Activated CD8-positive, alpha-beta memory T cell treated with anti-CD3 and anti-CD28 coated beads for 48 hours (primary cell): ENCODE measurements around the gene CYP4F22.
"Not testable (repeated sequence)": the region's sequence is repeated elsewhere in the genome, so short reads cannot be mapped to it uniquely, and the experiment has no call there.

Experiments used
- DNase-seq, 3 experiments: peaks; one replicate each; pipeline ENCODE4 v3.0.0-alpha.2; 2020; ENCODE audit warnings: low read depth in 2 of 3, low spot score in 2 of 3

The CYP4F22 gene

DNA sequence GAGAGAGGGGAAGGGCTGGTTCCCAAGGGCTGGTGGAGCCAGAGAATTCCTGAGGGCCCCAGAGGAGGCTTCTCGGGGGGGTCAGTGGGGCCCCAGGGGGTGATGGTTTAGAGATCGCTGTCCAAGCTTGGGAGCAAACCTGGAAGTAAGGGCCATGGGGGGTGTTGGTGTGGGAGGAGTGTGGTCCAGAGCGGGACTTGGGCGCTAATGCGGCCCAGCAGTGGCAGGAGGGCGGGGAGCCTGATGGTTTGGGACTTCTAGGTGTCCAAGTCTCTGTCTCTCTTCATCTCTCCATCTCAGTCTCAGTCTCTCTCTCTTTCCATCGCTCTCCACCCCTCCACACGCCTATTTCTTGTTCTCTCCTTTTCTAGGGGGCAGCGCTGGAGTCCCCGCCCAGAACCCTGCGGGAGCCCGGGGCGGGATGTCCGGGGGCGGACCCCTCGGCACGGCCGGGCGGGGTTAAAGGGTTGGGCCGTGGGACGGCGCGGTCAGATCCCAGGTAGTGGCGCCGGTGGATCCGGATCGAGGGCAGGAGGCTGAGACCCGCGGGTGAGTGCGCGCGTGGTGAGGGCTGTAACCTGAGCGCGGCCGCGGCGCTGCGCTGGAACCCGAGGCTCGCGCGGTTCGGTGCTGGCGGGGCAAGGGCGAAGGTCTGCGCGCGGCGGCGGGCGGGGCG, at the start of gene CYP4F22:
TSS of gene CYP4F22 (plus strand) at position 491 of the 676 bp plus-strand sequence. CDS start 16,812 bp downstream, outside the sequence.
- DNase-seq, result no peak

DNA sequence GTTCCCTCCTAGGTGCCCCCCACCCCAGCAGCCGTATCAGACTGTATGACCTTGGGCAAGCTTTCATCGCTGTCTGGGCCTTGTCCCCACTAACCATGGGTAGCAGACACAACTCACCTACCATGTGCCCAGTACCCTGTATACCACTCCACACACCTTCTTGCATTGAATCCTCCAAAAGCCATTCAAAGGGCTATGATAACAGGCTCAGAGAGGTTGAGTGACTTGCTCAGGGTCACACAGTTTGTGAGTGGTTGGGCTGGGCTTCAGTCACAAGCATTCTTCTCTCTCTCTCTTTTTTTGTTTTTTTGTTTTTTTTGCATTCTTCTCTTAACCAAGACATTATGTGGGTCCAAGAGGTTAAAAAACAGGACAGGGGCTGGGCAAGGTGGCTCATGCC, 46.6 kb upstream of the CYP4F22 start:
- DNase-seq, result no peak

DNA sequence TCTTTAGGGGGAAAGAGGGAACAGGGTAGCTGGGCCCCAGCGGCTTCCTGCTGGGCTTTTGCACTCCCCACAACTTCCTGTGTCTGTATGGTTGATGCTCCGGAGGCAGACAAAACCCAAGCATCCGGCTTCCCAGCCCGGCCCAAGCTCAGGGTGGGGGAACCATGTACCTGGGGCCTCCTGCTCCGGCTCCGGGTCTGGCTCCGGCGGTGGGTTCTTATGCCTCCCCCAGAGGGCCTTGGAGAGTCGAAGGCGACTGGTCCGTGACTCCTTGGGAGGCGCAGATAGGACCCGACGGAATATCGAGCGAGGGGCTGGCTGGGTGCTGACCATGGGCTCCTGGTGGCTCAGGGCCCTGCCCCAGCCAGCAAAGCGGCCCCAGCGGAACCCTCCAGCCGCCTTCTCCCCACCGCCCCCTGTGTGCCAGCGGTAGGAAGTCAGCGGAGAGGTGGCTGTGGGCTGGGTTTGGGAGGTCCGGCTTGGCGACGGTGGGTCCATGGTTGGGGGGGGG, 44.4 kb upstream of the CYP4F22 start:
- peak; percentile 48 to 64 (median 55) for DNase-seq

DNA sequence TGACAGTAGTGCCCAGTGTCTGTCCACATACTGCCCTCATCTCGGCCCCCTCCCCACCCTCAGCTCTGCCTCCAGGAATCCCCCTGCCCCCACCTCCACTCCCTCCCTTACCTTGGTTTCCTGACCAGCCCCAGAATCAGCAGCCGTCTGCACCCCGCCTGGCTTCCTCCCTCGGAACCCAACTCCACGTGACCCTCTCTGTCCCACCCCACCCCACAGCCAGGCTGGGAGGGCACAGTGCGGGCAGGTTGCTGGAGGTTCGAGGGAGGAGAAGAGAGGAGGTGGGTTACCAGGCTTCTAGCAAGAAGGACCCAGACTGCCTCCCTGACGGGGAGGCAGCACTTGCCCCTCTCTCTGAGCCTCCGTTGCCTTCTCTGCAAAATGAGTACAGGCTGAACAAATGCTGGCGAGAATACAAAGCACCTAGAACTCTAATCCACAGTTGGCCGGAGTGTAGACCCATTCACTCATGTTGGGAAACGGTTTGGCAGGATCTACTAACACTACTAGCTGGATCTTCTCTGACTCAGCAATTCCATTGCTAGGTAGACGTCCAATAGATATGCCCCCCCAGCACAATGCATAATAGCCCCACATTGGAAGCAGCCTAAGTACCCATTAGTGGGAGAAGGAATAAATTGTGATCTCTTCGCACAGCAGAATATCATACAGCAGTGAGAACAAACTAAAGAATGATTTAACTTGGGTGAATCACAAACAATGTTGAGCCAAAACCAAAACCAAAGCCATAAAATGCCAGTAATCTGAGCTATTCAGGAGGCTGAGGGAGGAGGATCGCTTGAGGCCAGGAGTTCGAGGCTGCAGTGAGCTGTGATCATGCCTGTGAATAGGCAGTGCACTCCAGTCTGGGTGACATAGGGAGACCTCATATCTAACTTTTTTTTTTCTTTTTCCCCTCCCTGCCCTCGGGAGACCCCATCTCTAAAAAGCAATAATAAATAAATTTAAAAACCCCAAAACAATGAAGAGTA, 43.6 kb upstream of the CYP4F22 start, which contains the start of gene RASAL3:
TSS of gene RASAL3 (minus strand) at position 151 of the 992 bp plus-strand sequence. CDS start 186 bp downstream, outside the sequence.
- DNase-seq, result peak in 2 of 3 experiments; percentile 45 to 57

DNA sequence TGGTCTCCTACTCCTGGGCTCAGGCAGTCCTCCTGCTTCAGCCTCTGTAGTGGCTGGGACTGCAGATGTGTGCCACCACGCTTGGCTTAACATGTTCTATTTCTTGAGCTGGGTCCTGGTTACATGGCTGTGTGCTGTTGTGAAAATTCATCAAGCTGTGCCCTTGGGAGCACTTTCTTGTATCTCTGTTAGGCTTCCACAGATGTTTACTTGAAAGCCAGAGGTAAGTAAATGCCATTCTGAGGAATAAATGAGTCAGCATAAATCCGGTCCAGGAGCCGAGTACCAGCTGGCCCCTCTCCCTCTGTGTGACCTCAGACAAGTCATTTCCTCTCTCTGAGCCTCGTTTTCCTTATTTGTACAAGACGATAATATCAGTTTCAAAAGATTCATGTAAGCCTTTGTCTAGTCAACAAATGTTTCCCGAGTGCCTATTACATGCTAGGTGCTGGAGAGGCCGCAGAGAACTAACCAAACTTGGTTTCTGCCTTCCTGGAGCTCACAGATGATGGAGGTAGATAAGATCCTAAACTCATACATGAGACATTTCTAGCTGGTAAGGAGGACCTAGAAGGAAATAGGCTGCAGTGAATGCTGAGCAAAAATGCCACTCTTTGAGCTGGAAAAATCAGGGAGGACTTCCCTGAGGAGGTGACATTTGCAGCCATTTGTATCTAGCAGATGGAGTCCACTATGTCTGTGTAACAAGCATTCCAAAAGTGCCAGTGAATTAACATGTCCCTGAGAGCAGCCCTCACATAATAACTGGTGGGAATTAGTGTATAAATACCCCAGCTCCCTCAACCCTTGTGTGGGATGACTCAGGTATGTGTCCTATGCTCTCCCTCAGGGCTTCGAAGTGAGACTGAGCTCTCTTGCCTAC, 41.2 kb upstream of the CYP4F22 start:
- peak in 1 of 3 experiments; percentile 31 for DNase-seq

DNA sequence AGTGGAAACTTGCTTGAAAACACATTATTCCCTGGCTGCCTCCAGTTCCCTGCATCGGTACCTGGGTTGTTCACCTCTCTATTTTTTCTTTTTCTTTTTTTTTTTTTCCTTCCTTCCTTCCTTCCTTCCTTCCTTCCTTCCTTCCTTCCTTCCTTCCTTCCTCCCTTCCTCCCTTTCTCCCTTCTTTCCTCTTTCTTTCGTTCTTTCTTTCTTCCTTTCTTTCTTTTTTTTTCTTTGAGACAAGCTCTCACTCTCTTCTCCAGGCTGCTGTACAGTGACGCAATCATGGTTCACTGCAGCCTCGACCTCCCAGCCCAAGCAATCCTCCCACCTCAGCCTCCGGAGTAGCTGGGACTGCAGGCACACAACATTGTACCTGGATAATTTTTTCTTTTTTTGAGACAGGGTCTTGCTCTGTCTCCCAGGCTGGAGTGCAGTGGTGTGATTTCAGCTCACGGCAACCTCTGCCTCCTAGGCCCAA, 40.6 kb upstream of the CYP4F22 start:
- no peak for DNase-seq

DNA sequence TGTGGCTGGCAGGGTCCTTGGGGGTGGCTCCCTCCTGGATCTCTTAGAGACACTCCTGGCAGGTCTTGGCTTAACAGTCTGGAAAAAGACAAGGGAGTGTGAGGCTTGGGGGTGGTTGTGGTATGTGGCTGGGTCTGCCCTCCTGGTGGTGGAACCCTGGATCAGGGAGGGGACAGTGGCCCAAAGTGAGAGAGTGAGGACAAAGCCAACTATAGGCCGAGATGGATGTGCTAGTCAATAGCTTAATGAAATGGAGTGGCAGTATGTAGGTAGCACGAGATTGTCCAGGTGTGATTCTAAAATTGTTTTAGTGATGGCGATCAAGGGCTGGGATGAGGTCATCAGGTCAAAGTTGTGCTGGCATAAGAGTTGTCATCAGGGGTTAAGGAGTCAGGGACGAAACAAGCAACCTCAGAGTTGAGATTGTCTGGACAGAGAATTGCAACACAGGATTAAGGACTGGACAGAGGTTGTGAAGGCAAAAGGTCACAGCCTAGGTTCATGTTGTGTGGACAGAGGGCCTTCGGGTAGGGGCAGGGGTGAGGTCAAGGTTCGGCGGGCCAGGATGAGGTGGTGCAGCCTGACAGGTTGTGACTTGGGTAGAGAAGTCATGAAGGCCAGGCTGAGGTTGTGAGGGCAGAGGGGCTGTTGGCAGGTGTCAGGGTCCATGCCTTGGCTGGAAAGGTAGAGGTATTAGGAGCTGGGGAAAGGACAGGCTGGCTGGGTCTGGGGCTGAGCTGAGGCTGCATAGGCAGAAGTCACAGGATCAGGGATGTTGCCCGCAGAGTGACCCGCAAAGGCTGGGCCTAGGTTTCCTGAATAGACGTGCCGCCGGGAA, 39.4 kb upstream of the CYP4F22 start:
- DNase-seq, result no peak

DNA sequence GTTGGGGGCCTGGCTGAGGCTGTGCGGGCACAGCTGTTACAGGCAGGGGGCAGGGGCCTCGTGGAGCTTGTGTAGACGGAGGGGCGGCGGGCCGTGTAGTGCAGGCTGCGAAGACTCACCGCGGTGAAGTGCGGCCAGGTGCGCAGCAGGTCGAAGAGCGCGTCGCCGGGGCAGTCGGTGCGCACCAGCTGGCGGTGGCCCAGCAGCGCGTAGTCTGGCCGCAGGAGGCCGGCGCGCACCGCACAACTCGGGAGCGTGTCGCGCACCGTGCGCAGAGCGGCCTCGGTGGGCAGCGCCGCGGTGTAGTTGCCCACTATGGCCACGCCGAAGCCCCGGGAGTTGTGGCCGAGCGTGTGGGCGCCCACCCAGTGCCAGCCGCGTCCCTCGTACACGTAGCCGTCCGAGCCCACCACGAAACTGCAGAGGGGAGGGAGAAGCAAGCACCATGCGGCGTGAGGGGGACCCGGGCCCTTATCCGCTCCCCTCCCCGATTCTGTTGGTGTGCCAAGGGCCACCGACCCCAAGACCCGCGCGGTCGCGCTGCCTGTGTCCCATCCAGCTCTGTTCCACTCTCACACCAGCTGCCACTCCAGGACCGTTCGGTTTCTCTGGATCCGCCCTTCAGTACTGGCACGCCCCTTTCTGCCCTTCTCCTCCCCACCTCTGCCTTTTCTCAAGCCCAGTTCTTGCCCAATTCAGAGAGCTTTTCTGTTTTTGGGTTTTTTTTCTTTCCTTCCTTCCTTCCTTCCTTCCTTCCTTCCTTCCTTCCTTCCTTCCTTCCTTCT, 38.6 kb upstream of the CYP4F22 start:
- DNase-seq, result no peak

DNA sequence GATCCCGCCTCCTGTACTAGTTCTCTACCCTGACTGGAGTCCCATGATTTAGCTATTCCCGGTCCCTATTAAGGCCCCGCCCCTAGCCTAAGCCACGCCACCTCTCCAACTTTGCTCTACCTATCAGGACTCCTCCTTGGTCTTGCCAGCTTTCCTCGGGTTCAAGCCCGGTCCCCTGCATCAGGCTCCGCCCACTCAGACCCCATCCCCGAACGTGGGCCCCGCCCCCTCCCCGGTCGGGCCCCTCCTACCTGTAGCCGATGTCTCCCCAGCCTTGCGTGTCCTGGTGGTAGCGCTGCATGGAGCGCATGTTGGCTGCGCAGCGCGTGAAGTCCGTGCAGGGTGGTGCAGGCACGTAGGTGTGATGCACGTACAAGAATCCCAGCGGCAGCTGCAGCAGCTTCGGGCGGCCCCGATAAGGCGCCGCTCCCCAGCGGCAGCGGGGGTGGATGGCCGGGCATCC, 36.7 kb upstream of the CYP4F22 start:
- DNase-seq, result no peak

DNA sequence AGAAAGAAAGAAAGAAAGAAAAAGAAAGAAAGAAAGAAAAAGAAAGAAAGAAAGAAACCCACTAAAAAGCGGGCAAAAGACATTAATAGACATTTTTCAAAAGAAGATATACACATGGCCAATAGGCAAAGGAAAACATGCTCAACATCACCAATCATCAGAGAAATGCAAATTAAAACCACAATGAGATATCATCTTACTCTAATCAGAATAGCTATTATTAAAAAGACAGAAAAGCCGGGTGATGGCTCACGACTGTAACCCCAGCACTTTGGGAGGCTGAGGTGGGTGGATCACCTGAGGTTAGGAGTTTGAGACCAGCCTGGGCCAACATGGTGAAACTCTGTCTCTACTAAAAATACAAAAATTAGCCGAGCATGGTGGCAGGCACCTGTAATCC, 34.5 kb upstream of the CYP4F22 start:
- not testable (repeated sequence) for DNase-seq

DNA sequence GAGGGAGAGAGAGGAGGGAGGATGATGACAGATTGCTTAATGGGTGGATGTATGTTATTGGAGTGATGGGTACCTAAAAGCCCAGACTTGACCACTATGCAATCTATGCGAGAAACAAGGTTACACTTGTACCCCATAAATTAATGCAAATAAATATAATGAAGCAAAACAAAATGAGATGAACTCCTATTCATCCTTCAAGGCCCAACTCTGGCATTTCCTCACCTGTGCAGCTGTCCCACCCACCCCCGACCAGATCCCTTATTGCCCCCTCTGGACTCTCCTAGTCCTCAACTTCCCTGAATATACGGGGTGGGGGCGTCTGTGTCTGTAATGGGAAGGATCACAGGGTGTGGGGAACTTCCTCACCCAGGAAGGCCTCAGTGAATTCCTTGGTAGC, 33.2 kb upstream of the CYP4F22 start:
- DNase-seq, result no peak

DNA sequence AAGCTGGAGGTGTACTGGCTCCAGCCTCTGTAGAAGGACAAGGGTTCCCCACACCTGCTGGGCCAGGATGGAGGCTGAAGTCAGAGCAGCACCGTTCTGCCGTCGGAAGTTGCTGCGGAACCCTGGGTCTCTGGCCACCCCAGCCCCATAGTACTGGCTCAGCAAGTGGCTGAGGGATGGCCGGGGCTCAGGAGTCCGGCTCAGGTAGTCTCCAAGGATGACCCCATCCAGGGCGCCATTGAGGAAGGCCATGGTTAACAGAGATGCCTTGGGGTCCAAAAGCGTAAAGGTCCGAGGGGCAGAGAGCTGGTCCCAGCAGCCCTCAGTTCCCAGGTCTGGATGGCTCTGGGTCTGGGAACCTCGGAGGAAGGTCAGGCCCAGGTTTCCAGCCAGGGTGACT, 32.7 kb upstream of the CYP4F22 start:
- no peak for DNase-seq

DNA sequence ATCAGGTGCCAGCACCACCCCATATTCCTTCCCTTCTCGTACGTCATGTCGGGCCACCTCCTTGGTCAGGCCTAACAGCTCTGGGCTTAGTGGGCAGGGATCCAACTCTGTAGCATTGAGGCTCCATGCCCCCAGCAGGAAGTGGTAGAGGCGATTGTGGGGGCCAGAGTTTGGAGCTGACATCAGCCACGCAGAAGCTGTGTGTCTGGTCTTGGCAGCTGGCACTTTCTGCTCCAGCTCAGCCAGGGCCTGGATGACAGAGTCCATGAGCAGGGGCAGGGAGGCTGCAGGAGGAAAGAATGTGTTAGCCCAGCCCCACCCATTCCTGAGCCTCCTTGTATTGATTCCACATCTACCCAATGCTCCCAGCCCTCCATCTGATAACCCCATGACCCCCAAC, 32.0 kb upstream of the CYP4F22 start:
- no peak for DNase-seq

DNA sequence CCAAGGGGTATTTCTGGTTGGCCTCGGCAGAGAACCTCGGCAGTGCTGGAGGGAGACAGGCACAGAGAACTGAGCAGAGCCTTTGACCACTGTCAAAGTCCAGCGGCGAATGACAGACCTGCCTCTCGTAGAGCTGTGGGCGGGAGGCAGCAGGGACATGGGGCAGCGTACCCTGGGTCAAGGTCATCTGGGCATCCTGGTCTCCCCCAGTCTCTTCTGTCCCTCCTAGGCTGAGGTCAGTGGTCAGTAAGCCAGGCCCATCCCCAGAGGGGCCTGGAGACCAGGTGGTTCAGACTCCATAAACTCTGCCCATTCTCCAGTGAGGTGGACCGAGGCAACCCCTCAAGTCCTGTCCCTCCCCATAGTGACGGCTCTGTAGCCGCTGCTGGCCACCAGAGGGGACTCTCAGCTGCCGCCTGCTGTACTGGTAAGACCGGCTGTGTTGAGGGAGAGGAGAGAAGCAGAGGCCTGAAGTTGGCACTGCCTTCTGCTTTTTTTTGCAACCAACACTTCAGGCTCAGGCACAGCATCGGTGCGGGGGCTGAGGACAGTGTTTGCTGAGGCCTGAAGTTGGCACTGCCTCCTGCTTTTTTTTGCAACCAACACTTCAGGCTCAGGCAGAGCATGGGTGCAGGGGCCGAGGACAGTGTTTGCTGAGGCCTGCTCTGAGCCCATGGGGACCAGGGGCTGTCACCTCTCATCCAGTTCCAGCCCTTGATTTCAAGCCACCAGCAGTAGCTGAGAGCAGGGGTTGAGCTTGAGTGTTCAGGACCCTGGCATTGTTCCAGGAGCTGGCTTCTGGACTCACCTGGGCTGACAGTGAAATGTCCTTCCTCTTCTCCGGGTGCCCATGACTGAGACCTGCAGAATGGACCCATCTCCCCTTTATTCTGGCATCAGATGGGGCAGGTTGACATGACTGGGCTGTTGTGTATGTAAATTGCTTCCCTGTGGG, 28.7 kb upstream of the CYP4F22 start, which contains the start of gene PGLYRP2:
TSS of gene PGLYRP2 (minus strand) at position 111 of the 955 bp plus-strand sequence. CDS start 130 bp downstream, outside the sequence.
- no peak for DNase-seq

DNA sequence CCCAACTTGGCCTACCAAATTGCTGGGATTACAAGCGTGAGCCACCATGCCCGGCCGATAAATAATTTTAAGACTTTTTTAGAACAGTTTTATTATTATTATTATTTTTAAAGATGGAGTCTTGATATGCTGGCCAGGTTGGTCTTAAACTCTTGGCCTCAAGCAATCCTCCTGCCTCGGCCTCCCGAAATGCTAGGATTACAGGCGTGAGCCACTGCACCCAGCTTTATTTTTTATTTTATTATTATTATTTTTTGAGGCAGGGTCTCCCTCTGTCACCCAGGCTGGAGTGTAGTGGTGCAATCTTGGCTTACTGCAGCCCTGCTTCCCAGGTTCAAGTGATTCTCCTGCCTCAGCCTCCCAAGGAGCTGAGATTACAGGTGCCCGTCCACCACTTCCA, 27.3 kb upstream of the CYP4F22 start:
- DNase-seq, result not testable (repeated sequence)

DNA sequence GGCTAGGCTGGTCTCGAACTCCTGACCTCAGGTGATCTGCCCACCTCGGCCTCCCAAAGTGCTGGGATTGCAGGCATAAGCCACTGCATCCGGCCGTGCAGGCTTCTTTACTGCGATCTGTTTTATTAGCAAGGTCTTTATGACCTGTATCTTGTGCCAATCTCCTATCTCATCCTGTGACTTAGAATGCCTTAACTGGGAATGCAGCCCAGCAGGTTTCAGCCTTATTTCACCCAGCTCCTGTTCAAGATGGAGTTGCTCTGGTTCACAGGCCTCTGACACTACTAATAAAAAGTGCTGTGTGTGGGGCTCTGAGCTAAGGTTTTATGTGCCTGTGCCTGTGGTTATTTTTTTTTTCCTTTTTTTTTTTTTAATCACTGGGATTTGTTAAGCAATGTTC, 22.6 kb upstream of the CYP4F22 start:
- DNase-seq, result not testable (repeated sequence)

DNA sequence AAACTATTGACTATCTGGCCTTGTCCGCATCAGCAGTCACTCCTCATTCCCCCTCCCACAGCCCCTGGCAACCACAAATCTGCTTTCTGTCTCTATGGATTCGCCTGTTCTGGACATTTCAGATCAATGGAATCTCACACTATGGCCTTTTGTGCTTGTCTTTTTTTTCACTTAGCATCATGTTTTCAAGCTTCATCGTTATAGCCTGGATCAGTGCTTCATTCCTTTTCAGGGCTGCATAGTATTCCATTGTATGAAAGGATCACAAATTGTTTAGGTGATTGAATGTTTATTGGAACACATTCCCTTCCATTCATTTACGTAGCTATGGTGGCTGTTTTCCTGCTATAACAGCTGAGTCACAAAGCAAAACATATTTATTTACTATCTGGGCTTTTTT, 21.3 kb upstream of the CYP4F22 start:
- no peak for DNase-seq
